ENCODE results near the gene EEFSEC.

DNA sequence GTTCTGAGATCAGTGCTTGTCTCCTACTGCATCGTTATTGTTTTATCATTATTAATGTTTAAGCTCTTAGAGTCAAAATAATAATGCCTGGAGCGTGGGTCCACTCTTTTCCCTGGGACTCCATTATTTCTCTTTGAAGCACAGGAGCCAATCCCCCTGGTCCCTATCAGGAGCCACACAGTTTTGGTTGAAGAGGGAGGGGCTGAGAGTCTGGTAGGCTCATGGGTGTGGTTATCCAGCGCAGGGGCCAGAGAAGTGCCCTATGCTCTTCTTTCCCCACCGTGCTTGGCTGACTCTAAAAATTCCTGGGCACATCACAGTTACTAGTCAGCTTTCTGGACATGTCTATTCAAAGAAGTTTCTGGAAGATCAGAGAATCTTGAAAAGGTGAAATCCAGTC lies 191.9 kb downstream of the EEFSEC start:
- TF ChIP-seq, protein P1, sequence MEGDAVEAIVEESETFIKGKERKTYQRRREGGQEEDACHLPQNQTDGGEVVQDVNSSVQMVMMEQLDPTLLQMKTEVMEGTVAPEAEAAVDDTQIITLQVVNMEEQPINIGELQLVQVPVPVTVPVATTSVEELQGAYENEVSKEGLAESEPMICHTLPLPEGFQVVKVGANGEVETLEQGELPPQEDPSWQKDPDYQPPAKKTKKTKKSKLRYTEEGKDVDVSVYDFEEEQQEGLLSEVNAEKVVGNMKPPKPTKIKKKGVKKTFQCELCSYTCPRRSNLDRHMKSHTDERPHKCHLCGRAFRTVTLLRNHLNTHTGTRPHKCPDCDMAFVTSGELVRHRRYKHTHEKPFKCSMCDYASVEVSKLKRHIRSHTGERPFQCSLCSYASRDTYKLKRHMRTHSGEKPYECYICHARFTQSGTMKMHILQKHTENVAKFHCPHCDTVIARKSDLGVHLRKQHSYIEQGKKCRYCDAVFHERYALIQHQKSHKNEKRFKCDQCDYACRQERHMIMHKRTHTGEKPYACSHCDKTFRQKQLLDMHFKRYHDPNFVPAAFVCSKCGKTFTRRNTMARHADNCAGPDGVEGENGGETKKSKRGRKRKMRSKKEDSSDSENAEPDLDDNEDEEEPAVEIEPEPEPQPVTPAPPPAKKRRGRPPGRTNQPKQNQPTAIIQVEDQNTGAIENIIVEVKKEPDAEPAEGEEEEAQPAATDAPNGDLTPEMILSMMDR (conservative IDR thresholded peaks at IDR 0.05), result no peak
- TF ChIP-seq ZFX (IDR thresholded peaks at IDR 0.05), result no peak
